AG04449 (cell line): ENCODE data around the gene NPAS4.

Experiments
- CTCF ChIA-PET: fragments of 350-600 bp; formaldehyde crosslinking; extraction: SDS; loops from one replicate; lab custom pipeline; 2021; ENCODE audit warnings: antibody characterized with exemption; lab: Yijun Ruan, JAX
- POLR2A ChIA-PET: fragments of 400-600, 350-600 bp; formaldehyde crosslinking; extraction: SDS; loops from one replicate; lab custom pipeline; 2020; ENCODE audit warnings: antibody characterized with exemption, inconsistent platforms; lab: Yijun Ruan, JAX
- DNase-seq: peaks from one replicate; pipeline ENCODE4 v3.0.0-alpha.2; 2010; ENCODE audit warnings: low read depth, low spot score
- H3K4me3 ChIP-seq: 2 replicates; pipeline ENCODE4 v1.5.1; 2011; ENCODE audit warnings: low read depth, mild to moderate bottlenecking, control low read depth, low read length
- CTCF ChIP-seq: IDR thresholded peaks from one replicate; pipeline ENCODE4 v1.5.1; 2011; ENCODE audit warnings: mild to moderate bottlenecking, moderate library complexity, low read length, control low read depth, inconsistent platforms; ENCODE audit not compliant: insufficient read depth; ENCODE audit errors: missing control alignments

NPAS4 gene

DNA sequence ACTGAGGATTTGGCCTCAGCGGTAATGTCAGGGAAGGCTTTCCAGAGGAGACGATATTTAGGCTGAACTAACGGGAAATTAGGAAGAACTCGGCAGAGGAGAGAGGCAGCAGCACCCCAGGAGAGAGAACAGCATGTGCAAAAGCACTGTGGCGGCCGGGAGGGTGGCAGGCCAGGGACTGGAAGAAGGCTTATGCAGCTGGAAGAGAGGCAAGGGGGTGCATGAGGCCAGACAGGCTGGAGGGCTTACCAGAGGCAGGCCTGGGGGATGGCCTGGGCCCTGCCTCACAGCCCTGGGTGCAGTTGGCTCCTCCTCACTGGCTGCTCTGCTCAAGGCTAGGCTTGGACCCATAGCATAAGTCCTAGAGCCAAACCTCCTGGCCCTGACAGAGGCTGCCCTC lies 7.7 kb upstream of the NPAS4 start:
- DNase-seq: no peak
- POLR2A ChIA-PET: no interaction called here
- CTCF ChIA-PET: interaction anchor here (2.2 to 37.4 kb wide), 3 partner anchors 6 to 26 kb away, joined by 10 to 1169 read pairs (median 1169); partner anchors contain the start of genes MRPL11 and NPAS4
- TF ChIP-seq CTCF: no peak
- no peak overlapping the region for H3K4me3 ChIP-seq

DNA sequence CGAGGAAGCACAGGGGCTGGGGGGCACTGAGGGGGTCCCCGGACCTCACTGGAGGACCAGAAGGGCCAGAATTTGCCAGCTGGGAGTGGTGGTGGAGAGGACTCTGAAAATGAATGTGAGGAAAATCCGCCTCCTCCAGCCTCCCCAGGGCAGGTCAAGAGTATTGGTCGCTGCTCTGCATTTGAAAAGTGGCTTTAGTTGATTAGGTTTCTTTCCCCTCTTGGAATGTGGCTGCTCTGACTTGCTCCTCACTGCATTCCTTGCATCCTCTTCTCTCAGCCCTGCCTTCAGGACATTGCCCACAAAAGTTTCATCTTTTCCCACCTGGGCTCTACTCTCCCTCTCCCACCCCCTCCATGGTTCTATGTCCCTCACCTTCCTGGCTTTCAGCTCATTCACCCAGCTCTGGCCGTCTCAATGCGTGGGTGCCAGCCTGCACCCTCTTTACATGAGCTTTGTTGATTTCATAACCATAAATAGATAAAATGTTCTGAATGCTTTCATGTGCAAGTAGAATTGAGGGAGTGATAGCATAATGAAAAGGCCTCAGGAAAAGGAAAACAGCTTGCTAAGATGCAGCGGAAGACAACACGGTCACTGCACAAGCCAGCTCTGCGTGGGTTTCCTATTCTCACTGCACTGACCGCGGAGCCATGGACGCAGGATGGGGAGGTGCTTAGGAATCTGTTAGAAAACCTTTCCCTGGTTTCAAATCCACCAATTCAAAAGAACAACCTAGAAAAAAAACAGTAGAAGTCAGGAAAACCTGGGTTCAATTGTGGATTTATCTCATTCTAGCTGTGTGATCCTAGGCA lies 6.5 kb upstream of the NPAS4 start:
- H3K4me3 ChIP-seq: no peak overlapping the region
- no peak for DNase-seq
- CTCF ChIA-PET: interaction anchor here (1.4 to 37.4 kb wide), 4 partner anchors 7 to 28 kb away, joined by 7 to 1169 read pairs (median 590); partner anchors contain the start of genes MRPL11 and NPAS4
- POLR2A ChIA-PET: no interaction called here
- no peak for TF ChIP-seq CTCF

- ChIA-PET CTCF (interaction anchor here (1.4 to 37.4 kb wide), 6 partner anchors 9 to 64 kb away, joined by 6 to 1169 read pairs (median 18); partner anchors contain the start of genes MRPL11 and NPAS4), POLR2A (no interaction called here)
- DNase-seq: no peak
- TF ChIP-seq CTCF: no peak
- H3K4me3 ChIP-seq: no peak overlapping the region
Observed at GRCh38 chr11:66415423-66415822, 5.4 kb upstream of the NPAS4 start.

DNA sequence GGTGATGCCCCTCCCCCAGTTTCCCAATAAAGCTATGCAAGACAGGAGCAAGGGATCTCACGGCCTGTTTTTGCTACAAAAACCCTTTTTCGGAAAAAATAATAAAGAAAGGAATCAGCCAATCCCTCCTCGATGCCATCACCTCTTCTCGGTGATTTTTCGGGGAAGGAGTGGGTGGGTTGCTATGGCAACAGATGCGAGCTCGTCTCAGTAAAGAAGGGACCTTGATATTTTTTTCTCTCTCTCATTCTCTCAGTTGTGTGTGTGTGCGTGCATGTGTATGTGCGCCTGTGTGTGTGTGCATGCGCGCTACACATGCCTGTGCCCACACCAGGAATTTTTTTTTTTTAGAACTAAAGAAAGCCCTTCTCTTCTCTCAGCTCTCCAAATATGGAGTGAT lies 3.8 kb upstream of the NPAS4 start:
- CTCF ChIA-PET: interaction anchor here (0.8 to 37.4 kb wide), 11 partner anchors 8 to 260 kb away, joined by 3 to 1169 read pairs (median 6); partner anchors contain the start of genes DPP3, MRPL11, NPAS4 and RBM4B
- no peak overlapping the region for H3K4me3 ChIP-seq
- no peak for TF ChIP-seq CTCF
- POLR2A ChIA-PET: interaction anchor here (0.6 to 1.5 kb wide), 2 partner anchors 8 to 515 kb away, joined by 3 to 8 read pairs; no protein-coding TSS in a partner anchor
- DNase-seq: no peak

DNA sequence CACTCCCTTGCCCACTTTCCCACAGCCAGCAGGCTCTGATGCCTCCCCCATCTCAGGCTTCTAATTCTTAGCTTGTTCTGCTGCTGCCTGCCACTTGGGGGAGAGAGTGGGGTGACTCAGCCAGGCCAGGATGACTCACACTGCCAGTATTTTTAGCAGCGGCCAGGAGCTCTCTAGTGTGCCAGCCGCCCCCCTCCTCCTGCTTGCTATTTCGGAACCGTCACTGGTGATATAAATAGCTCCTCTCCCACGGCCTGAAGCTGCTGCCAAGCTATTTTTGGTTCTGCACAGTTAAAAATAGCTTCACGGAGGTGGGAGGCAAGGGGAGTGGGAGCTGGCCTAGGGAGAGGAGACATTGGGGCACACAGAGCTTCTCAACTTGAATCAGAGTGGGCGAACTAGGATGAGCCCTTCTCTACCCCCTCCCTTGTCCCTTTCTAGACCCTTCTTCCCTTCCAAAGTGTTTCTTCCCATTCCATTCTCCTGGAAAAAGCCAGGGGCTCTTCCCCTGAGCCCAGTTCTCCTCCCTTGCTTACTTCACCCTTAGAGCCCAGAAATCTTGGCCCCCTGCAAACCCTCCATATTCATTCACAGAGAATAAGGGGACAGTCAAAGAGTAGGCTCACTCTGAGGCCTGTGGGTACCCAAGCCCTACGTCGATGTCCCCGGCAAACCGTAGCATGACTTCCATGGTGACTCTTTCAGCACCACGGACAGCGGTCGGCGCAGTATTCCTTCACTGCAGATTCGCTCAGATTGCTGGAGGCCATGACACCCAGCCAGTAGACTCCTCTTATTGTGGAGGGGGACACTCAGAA lies 2.5 kb upstream of the NPAS4 start:
- peak; percentile 78 for TF ChIP-seq CTCF
- H3K4me3 ChIP-seq: no peak overlapping the region; the same call in 1 of the 2 replicates
- CTCF ChIA-PET: interaction anchor here (0.7 to 37.4 kb wide), 12 partner anchors 7 to 260 kb away, joined by 3 to 1169 read pairs (median 6); partner anchors contain the start of genes DPP3, MRPL11 and NPAS4

More for the DNA sequence above, 2.5 kb upstream of the NPAS4 start:
- peak; percentile 82 for DNase-seq
- POLR2A ChIA-PET: interaction anchor here (1.0 to 1.5 kb wide), 4 partner anchors 9 to 220 kb away, joined by 4 to 8 read pairs (median 4); partner anchors contain the start of genes DPP3 and RBM4
